HG03175 (cell line): ENCODE measurements around the gene SOD3.

Experiments
- ATAC-seq: cut with Tn5 transposase; IDR thresholded peaks from one replicate; pipeline ENCODE4 v1.9.1; 2021; ENCODE audit warnings: mild to moderate bottlenecking, moderate library complexity; ENCODE audit not compliant: unreplicated experiment

Gene SOD3, protein sequence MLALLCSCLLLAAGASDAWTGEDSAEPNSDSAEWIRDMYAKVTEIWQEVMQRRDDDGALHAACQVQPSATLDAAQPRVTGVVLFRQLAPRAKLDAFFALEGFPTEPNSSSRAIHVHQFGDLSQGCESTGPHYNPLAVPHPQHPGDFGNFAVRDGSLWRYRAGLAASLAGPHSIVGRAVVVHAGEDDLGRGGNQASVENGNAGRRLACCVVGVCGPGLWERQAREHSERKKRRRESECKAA

DNA sequence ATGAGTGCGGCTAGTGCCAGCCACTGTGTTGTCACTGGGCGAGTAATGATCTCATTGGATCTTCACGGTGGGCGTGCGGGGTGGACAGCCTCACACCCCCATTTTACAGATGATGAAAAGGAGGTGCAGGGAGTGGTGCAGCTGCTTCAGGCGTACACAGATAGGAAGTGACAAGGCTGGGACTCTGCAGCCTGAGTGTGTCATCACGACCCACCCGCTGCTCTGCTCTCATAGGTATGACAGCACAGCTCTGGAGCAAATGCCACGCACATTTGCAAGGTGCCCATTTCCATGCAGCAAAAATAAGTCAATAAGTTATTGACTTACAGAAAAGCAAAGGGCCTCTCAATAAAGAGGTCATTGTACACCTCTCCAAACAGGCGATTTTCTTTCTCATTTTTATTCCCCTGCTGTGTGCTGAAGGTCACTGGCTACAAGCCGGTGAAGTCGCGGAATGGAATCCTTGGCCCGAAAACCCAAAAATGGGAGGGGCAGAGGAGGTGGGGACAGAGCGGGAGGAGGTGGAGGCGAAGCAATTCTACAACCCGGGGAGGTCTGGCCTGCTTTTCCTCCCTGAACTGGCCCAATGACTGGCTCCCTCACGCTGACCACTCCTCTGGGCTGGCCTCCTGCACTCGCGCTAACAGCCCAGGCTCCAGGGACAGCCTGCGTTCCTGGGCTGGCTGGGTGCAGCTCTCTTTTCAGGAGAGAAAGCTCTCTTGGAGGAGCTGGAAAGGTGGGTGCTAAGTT lies at the start of gene SOD3:
TSS of gene SOD3 (plus strand) at position 658 of the 750 bp plus-strand sequence. CDS start 3,949 bp downstream, outside the sequence.
- no peak for ATAC-seq

- no peak for ATAC-seq
Measured at GRCh38 chr4:24747234-24747975, 48.0 kb upstream of the SOD3 start.

- ATAC-seq = no peak
Measured at GRCh38 chr4:24748023-24748422, 47.4 kb upstream of the SOD3 start.

GRCh38 chr4:24748758-24749350 lies 46.5 kb upstream of the SOD3 start:
- no peak for ATAC-seq

- ATAC-seq = no peak
Measured at GRCh38 chr4:24750106-24750505, 45.3 kb upstream of the SOD3 start.

DNA sequence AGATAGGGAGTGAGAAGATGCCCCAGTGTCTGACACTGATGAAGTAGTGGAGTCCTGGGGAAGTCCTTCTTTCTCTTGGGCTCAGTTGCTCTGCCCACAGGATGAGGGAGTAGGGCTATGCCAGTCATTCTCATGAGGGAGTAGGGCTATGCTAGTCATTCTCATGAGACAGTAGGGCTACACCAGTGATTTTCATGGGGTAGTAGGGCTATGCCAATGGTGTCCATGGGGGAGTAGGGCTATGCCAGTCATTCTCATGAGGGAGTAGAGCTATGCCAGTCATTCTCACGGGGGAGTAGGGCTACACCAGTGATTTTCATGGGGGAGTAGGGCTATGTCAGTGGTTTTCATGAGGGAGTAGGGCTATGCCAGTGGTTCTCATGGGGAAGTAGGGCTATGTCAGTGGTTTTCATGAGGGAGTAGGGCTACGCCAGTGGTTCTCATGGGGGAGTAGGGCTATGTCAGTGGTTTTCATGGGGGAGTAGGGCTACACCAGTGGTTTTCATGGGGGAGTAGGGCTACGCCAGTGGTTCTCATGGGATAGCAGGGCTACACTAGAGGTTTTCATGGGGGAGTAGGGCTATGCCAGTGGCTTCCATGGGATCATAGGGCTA lies 43.3 kb upstream of the SOD3 start:
- ATAC-seq = no peak

GRCh38 chr4:24753519-24753918 lies 41.9 kb upstream of the SOD3 start:
- ATAC-seq = no peak

GRCh38 chr4:24754571-24754970 lies 40.8 kb upstream of the SOD3 start:
- no peak for ATAC-seq

DNA sequence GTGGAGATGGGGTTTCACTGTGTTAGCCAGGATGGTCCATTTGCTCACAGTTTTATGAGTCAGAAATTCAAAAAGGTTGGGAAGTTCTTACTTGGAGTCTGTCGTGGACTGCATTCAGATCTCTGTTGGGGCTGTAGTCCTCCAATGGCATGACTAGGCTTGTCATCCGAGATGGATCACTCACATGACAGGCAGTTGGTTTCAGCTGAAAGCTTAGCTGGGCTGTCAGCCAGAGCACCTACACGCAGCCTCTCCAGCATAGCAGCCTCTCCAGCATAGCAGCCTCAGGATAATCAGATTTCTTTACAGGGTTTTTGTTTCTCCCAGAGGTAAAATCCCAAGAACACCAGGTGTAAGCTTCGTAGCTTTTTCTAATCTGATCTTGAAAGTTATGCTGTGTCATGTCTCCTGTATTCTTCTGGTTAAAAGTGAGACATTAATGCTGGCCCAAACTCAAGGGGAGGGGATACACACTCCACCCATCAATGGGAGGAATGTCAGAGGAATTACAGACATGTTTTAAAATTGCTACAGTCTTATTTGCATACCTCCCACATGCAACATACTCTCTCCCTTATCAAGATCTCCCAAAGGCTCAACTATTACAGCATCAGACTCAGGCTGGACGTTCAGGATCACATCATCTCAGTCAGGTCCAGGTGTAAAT lies 31.6 kb upstream of the SOD3 start:
- no peak for ATAC-seq

- ATAC-seq = no peak
Measured at GRCh38 chr4:24764345-24764744, 31.0 kb upstream of the SOD3 start.

GRCh38 chr4:24765376-24765988 lies 29.9 kb upstream of the SOD3 start:
- ATAC-seq = no peak

DNA sequence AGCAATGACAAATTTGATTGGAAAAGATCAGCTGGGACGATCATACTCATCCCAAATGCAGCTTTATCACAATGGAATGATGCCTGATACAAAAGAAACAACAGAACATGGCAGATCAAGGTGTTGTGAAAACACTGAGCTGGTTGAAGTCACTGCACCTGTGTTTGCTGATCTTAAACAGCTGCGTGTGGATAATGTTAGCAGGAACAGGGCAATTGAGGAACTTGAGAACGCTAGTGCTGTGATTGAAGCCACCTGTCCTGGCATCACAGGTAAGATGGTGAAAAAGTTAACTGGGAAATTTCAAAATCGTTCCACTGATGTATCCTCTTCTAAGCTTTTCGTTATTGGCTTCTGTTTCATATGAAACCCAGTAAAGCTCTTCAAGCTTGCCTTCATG lies 27.4 kb upstream of the SOD3 start:
- peak; percentile 20 for ATAC-seq

- ATAC-seq = peak; percentile 87
Measured at GRCh38 chr4:24768604-24769003, 26.8 kb upstream of the SOD3 start.

DNA sequence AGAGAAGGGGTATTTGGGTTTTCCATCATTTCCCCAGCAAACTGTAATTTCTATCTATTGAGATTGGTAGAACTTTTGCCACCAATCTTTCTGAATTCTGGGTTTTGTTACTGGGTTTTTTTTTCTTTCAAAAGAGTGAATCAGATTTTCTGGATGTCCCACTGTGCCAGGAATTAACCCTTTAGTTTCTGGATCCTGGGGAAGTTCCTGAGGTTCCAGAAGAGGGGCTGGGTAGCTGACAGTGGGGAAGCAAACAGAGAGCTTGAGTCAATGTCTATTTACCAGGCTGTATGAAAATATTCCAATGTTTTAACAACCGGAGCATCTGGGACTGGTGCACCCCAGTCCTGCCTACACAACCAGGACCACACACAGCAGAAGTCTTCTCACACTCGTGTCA lies 25.8 kb upstream of the SOD3 start:
- ATAC-seq = no peak

GRCh38 chr4:24770032-24770584 lies 25.3 kb upstream of the SOD3 start:
- peak; percentile 75 for ATAC-seq

DNA sequence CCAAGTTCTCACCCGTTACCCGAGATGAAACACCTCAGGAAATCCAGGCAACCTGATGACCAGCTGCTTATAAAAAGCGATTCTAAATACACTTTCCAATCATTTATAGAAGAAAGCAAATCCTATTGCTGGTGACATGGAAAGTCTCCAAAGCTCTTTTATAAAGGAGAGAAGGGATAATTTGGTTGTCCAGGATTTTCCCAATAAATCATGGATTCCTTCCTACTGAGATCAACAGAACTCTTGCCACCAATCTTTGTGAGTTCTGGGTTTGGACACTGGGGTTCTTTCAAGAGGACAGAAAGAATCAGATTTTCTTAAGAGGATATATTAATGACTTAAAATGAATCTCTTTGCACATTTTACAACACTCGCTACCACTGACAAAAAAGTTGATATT lies 24.7 kb upstream of the SOD3 start:
- no peak for ATAC-seq

- no peak for ATAC-seq
Measured at GRCh38 chr4:24771241-24771640, 24.1 kb upstream of the SOD3 start.

DNA sequence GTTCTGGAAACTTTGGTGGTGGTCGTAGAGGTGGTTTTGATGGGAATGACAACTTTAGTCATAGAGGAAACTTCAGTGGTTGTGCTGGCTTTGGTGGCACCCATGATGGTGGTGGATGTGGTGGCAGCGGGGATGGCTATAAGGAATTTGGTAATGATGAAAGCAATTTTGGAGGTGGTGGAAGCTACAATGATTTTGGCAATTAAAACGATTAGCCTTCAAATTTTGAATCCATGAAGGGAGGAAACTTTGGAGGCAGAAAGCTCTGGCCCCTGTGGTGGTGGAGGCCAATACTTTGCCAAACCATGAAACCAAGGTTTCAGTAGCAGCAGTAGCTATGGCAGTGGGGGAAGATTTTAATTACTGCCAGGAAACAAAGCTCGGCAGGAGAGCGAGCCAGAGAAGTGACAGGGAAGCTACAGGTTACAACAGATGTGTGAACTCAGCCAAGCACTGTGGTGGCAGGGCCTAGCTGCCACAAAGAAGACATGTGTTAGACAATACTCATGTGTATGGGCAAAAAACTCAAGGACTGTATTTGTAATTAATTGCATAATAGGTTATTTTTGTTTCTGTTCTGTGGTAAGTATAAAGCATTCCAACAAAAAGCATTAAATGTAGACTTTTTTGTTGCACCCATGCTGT lies 23.2 kb upstream of the SOD3 start:
- no peak for ATAC-seq

DNA sequence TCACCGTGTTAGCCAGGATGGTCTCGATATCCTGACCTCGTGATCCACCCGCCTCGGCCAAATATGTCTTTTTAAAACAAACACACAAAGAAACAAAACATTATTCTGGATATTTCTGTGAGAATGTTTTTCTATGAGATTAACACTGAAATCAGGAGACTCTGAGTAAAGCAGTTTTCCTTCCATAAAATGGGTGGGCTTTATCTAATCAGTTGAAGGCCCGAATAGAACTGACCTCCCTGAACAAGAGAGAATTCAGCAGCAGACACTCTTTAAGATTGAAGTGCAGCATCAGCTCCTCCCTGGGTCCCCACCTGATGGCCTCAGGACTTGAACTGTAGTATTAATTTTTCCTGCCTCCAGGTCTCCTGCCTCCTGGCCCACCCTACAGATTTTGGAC lies 22.4 kb upstream of the SOD3 start:
- ATAC-seq = no peak
